ENCODE measurements around the gene UGGT2.
"Not testable (repeated sequence)": the region's sequence is repeated elsewhere in the genome, so short reads cannot be mapped to it uniquely, and the experiment has no call there.

UGGT2 gene

GRCh38 chr13:95968906-95969305, 84.3 kb downstream of the UGGT2 start:
- no peak for DNase-seq (ENCODE audit: low spot score)

GRCh38 chr13:95957331-95957730, 95.9 kb downstream of the UGGT2 start:
- DNase-seq (ENCODE audit: low spot score): no peak

GRCh38 chr13:95956589-95957148, 96.5 kb downstream of the UGGT2 start:
- DNase-seq (ENCODE audit: low spot score): no peak

GRCh38 chr13:95955719-95956118, 97.5 kb downstream of the UGGT2 start:
- DNase-seq (ENCODE audit: low spot score): no peak

- DNase-seq (ENCODE audit: low spot score): no peak
Measured at GRCh38 chr13:95955255-95955654, 97.9 kb downstream of the UGGT2 start.

- DNase-seq (ENCODE audit: low spot score): no peak
Measured at GRCh38 chr13:95954266-95954665, 98.9 kb downstream of the UGGT2 start.

GRCh38 chr13:95950103-95950502, 103.1 kb downstream of the UGGT2 start:
- DNase-seq (ENCODE audit: low spot score): no peak

GRCh38 chr13:95948656-95949055, 104.5 kb downstream of the UGGT2 start:
- DNase-seq (ENCODE audit: low spot score): no peak

- no peak for DNase-seq (ENCODE audit: low spot score)
Measured at GRCh38 chr13:95937714-95938320, 115.4 kb downstream of the UGGT2 start.

- no peak for DNase-seq (ENCODE audit: low spot score)
Measured at GRCh38 chr13:95931300-95932025, 121.7 kb downstream of the UGGT2 start.

- no peak for DNase-seq (ENCODE audit: low spot score)
Measured at GRCh38 chr13:95929430-95929829, 123.8 kb downstream of the UGGT2 start.

GRCh38 chr13:95928367-95928906, 124.8 kb downstream of the UGGT2 start:
- DNase-seq (ENCODE audit: low spot score): not testable (repeated sequence)

GRCh38 chr13:95926231-95926630, 127.0 kb downstream of the UGGT2 start:
- DNase-seq (ENCODE audit: low spot score): no peak

- DNase-seq (ENCODE audit: low spot score): no peak
Measured at GRCh38 chr13:95924389-95924994, 128.7 kb downstream of the UGGT2 start.

GRCh38 chr13:95921485-95921884, 131.7 kb downstream of the UGGT2 start:
- DNase-seq (ENCODE audit: low spot score): no peak

- DNase-seq (ENCODE audit: low spot score): no peak
Measured at GRCh38 chr13:95920485-95920884, 132.7 kb downstream of the UGGT2 start.

- no peak for DNase-seq (ENCODE audit: low spot score)
Measured at GRCh38 chr13:95918860-95919259, 134.3 kb downstream of the UGGT2 start.

- DNase-seq (ENCODE audit: low spot score): no peak
Measured at GRCh38 chr13:95914991-95915501, 138.2 kb downstream of the UGGT2 start.

GRCh38 chr13:95906999-95907398, 146.2 kb downstream of the UGGT2 start:
- DNase-seq (ENCODE audit: low spot score): no peak

- DNase-seq (ENCODE audit: low spot score): no peak
Measured at GRCh38 chr13:95903569-95903968, 149.6 kb downstream of the UGGT2 start.

- DNase-seq (ENCODE audit: low spot score): no peak
Measured at GRCh38 chr13:95902741-95903140, 150.5 kb downstream of the UGGT2 start.

- DNase-seq (ENCODE audit: low spot score): no peak
Measured at GRCh38 chr13:95898256-95898655, 154.9 kb downstream of the UGGT2 start.

GRCh38 chr13:95896301-95896700, 156.9 kb downstream of the UGGT2 start:
- no peak for DNase-seq (ENCODE audit: low spot score)

All from CD4-positive, alpha-beta T cell treated with Interleukin-2 at 100 ng/mL for 4 hours (primary cell).